Stimulated activated CD4-positive, alpha-beta T cell treated with anti-CD3 and anti-CD28 coated beads, Interleukin-2, amount 100 ng/mL, for 4 hours (primary cell): ENCODE data around the gene FAM83D.
"Not testable (repeated sequence)": the region's sequence is repeated elsewhere in the genome, so short reads cannot be mapped to it uniquely, and the experiment has no call there.

Experiments used
- DNase-seq: peaks from one replicate; pipeline ENCODE4 v3.0.0-alpha.2; 2020; ENCODE audit warnings: low read depth

Gene FAM83D

DNA sequence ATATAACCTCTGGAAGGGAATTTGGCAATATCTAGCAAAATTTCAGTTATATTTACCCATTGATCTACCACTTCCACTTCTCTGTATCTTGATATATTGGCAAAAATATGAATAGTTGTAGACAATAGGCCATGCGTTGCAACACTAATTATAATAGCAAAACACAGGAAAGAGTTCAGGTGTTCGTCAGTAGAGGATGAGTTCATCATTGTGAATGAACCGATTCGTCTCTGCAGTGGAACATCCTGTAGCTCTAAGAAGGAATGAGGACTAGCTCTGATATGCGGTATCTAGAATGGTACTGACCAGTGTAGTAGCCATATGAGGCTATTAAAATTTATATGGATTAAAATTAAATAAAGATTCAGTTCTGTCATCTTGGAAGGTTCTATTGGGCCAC, 8.3 kb downstream of the FAM83D start:
- no peak for DNase-seq

DNA sequence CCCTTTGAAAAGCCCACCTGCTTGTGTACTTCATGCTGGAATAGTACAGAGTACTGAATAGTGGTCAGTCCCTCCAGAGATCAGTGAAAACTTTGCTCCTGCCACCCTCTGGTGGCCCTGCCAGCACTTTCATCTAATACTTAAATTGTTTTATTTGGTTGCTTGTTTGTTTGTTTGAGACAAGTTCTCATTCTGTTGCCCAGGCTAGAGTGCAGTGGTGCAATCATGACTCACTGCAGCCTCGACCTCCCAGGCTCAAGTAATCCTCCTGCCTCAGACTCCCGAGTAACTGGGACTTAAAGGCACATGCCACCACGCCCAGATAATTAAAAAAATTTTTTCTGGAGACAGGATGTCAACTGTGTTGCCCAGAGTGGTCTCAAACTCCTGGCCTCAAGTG, 9.1 kb downstream of the FAM83D start:
- DNase-seq: no peak

GRCh38 chr20:38935967-38936407, 9.8 kb downstream of the FAM83D start:
- DNase-seq: no peak

DNA sequence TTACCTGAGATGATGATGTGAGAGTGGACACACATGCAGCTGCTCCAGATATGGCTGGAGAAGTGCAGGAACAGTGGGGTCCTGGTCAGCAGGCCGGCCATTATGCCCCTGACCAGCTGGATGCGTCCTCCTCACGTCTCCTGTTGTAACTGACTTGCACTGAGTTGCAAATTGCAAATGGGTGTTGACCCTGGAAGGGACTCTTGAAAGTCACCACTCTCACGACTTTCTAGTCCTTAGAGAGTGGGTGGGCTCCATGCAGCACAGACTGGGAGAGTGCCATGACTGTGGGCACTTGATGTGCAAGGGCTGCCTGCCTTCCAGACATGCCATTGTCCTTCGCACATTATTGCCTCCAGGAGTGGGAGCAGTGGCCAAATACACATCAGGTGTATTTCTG, 10.8 kb downstream of the FAM83D start:
- DNase-seq: no peak

GRCh38 chr20:38937978-38938473, 11.8 kb downstream of the FAM83D start:
- DNase-seq: no peak

DNA sequence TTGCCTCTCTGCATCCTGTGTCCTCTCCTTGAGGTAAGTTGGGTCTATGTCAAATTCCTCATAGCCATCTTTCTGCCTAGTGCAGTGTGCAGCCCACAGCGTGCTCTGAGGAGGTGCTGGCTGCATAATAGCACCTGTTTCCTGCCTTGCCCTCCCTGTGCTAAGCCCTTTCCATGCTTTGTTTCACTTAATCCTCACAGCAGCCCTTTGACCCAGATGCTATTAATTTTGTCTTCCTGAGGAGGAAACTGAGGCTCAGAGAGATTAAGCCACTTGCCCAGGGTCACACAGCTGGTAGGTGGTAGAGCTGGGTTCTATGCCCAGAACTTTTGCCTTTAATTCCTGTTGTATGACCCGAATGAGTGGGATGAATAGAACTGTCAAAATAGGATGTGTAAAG, 13.5 kb downstream of the FAM83D start:
- DNase-seq: no peak

- no peak for DNase-seq
Measured at GRCh38 chr20:38940644-38941043, 14.4 kb downstream of the FAM83D start.

GRCh38 chr20:38941726-38942389, 15.6 kb downstream of the FAM83D start:
- DNase-seq: no peak

- DNase-seq: no peak
Measured at GRCh38 chr20:38945012-38945411, 18.8 kb downstream of the FAM83D start.

- no peak for DNase-seq
Measured at GRCh38 chr20:38946836-38947235, 20.6 kb downstream of the FAM83D start.

- DNase-seq: no peak
Measured at GRCh38 chr20:38947931-38948362, 21.7 kb downstream of the FAM83D start.

DNA sequence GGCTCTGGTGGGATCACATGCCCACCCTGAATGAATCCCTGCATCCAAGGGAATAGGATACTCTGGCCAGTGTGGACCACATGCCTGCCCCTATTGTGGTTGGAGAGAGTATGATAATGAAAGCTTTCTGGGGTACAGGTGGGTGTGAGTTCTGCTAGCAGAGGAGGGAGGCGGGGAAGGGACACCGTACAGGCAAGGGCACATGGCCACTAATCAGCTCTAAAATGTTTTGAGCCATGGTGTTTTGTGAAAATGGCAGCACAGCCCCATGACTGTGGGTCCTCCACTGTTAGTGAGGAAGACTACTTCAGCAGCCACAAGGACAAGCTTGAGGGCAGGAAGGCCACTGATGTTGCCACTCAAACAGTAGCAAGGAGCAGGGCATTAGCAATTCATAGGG, 24.0 kb downstream of the FAM83D start:
- no peak for DNase-seq

DNA sequence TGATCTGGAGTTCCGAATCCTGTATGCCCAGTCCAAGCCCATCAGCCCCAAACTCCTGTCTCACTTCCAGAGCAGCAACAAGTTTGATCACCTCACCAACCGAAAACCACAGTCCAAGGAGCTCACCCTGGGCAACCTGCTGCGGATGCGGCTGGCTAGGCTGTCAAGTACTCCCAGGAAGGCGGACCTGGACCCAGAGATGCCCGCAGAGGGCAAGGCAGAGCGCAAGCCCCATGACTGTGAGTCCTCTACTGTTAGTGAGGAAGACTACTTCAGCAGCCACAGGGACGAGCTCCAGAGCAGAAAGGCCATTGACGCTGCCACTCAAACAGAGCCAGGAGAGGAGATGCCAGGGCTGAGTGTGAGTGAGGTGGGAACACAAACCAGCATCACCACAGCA, 25.4 kb downstream of the FAM83D start:
- DNase-seq: no peak

DNA sequence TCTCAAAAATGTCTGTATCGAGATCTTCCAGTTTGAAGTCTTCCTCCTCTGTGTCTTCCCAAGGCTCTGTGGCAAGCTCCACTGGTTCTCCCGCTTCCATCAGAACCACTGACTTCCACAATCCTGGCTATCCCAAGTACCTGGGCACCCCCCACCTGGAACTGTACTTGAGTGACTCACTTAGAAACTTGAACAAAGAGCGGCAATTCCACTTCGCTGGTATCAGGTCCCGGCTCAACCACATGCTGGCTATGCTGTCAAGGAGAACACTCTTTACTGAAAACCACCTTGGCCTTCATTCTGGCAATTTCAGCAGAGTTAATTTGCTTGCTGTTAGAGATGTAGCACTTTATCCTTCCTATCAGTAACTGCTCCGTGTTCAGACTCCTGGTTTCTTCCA, 25.9 kb downstream of the FAM83D start:
- no peak for DNase-seq

DNA sequence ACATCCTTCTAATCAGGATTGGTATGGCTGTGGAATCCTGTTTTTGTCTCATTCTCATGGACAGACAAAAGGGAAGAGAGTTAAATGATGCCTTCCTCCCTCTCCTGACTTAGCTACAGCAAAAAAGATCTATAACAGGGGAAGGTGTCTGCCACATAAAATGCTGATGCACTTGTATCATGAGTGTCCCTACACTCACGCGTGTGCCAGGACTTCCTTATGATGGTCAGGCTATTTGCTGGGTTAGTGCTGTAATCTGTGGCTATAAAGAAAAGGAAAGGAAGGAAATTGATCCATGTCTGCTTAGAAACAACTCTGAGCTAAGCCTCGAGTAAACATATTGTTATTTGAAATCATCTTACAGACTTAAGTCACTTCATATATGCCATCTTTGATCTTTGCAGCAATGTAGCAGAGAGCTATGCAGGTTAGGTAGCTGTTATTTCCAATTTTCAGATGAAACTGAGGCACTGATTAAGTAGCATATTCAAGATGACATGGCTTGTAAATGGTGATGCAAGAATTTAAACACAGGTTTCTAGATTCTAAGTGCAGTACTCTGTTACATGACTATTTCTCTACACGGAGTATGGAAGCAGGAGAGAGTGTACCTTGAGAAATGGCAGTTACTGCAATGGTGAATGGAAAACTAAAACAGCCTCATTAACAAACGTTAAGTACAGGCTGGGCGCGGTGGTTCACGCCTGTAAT, 27.6 kb downstream of the FAM83D start:
- no peak for DNase-seq

DNA sequence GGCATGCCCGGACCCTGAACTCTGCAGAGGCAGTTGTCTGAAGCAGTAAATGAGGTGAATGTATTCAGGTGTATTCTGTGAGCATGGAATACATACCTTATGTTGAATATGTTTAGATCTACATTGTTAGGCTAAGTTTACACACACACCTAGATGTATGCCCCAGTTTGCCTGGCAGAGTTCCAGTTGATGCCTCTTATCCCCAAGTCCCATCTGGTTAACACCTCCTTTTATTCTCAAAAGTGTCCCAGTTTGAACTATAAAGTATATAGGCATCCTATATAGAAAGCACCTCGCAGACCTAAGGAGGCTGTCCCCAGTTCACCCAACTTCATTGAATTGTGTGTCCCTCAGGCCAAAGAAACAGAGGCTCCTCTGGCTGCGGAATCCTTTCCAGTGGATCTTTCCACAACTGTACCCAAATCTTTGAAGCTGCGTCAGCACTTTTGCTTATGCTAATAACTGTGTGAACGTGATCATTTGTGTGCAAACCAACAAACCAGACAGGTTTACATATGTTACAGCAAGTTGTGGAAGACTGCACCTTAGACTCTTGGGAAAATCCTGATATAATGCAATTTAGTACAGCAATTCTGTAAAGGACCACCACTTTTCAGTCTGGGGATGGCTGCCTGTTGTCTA, 31.1 kb downstream of the FAM83D start:
- DNase-seq: no peak

GRCh38 chr20:38957915-38958485, 31.8 kb downstream of the FAM83D start:
- DNase-seq: no peak

- not testable (repeated sequence) for DNase-seq
Measured at GRCh38 chr20:38960187-38960687, 34.0 kb downstream of the FAM83D start.

- DNase-seq: peak; percentile 4
Measured at GRCh38 chr20:38961530-38962043, 35.4 kb downstream of the FAM83D start.

- peak; percentile 98 for DNase-seq
Measured at GRCh38 chr20:38962044-38962927, 36.1 kb downstream of the FAM83D start, which contains the start of gene DHX35. DHX35 (plus strand) TSS chr20:38962344; CDS start chr20:38962368, 24 bp downstream.

GRCh38 chr20:38962928-38963401, 36.7 kb downstream of the FAM83D start:
- no peak for DNase-seq
